Stomach (tissue), 9 donors: ENCODE data around the gene TNFSF13B. TPM values are rescaled to one million over a fixed set of nuclear protein-coding genes. Genes with fewer than 3 reads are reported as not detected.
"Not testable (repeated sequence)": the region's sequence is repeated elsewhere in the genome, so short reads cannot be mapped to it uniquely, and the experiment has no call there.

ENCODE experiments used
- DNase-seq, 2 donors: peaks; one replicate each; pipeline versions ENCODE4 v3.0.0 to v3.0.0-alpha.2; 2013 to 2019
- H3K27ac ChIP-seq, 5 donors: fragments of 200-600 bp in 4 of 5; sonication (generic) in 4 of 5; one replicate each; pipeline ENCODE4 v1.5.1; 2013 to 2019; ENCODE audit warnings: mild to moderate bottlenecking in 1 of 5, moderate library complexity in 1 of 5
- H3K27me3 ChIP-seq, 3 donors: fragments of 200-600 bp; sonication (generic); one replicate each; pipeline ENCODE4 v1.5.1; 2017 to 2019; ENCODE audit warnings: mixed run types in 1 of 3
- H3K36me3 ChIP-seq, 4 donors: fragments of 200-600 bp; sonication (generic); 1 replicate in 3 of 4; 2 replicates in 1 of 4; pipeline ENCODE4 v1.5.1; 2016 to 2019
- H3K4me1 ChIP-seq, 4 donors: fragments of 200-600 bp; sonication (generic); one replicate each; pipeline ENCODE4 v1.5.1; 2016 to 2019
- H3K4me3 ChIP-seq, 4 donors: fragments of 200-600 bp; sonication (generic) in 3 of 4; one replicate each; pipeline ENCODE4 v1.5.1; 2016 to 2019; ENCODE audit warnings: mild to moderate bottlenecking in 1 of 4
- H3K9me3 ChIP-seq, 4 donors: fragments of 200-600 bp; sonication (generic); one replicate each; pipeline ENCODE4 v1.5.1; 2016 to 2019
- CTCF ChIP-seq, 7 experiments: fragments of 450-650 bp in 4 of 7; fragments of 200-600 bp in 3 of 7; sonication (generic) in 3 of 7; IDR thresholded peaks; one replicate each; pipeline ENCODE4 v1.5.1; 2016 to 2019; ENCODE audit warnings: antibody characterized with exemption in 7 of 7, control low read depth in 2 of 7, mild to moderate bottlenecking in 1 of 7
- EP300 ChIP-seq: sonication (generic); formaldehyde crosslinking; IDR thresholded peaks from one replicate; pipeline ENCODE4 v1.6.1; 2017; ENCODE audit warnings: antibody characterized with exemption
- POLR2A ChIP-seq, 4 donors: fragments of 450-650 bp; IDR thresholded peaks; one replicate each; pipeline ENCODE4 v1.6.1; 2016; ENCODE audit warnings: antibody characterized with exemption in 4 of 4, control low read depth in 2 of 4, mild to moderate bottlenecking in 1 of 4, moderate library complexity in 1 of 4
- POLR2AphosphoS5 ChIP-seq, 3 donors: sonication (generic); formaldehyde crosslinking; IDR thresholded peaks; one replicate each; pipeline ENCODE4 v1.6.1; 2016; ENCODE audit warnings: antibody characterized with exemption in 3 of 3
- WGBS, 5 donors: extraction: QIAGEN DNeasy Blood & Tissue Kit in 3 of 5; methylation state at CpG; one replicate each; pipeline versions ENCODE4 v1.1.5 to v1.1.7; 2013 to 2018; 5-methylcytosine and 5-hydroxymethylcytosine counted together
- intact Hi-C: fragments of 100-400 bp; cut with DNase I; formaldehyde crosslinking; loops from one replicate; pipeline ENCODE4 v1.15.1; 2023; ENCODE audit warnings: low total_unique reads
- polyA plus RNA-seq, 3 donors: library from polyadenylated mRNA; stranded (reverse); fragments of 200-250 nt; gene quantifications; one replicate each; pipeline ENCODE4 v1.2.3, GENCODE V29; 2013
- total RNA-seq, 5 donors: library from RNA; depleted of rRNA; stranded (reverse); fragments of >200 nt; gene quantifications; one replicate each; pipeline versions ENCODE4 v1.1.0 to v1.2.3, GENCODE V29; 2014 to 2016
- donor health status: healthy with polysubstance abuse.
- donor health status: Bipolar disorder and iron deficiency.
- donor health status: healthy.

TNFSF13B gene
- total and polyA plus RNA-seq, 8 donors: 0.89 to 12.3 (median 3.3) TPM

- TF ChIP-seq EP300: no peak
- TF ChIP-seq CTCF (IDR thresholded peaks at IDR 0.05): no peak
- no peak for TF ChIP-seq POLR2A (IDR thresholded peaks at IDR 0.05)
- no peak for TF ChIP-seq POLR2AphosphoS5 (IDR thresholded peaks at IDR 0.05)
- no peaks in the 10 kb centered on the region for H3K27me3 ChIP-seq
- intact Hi-C loops: no loop called here
- no peak overlapping the region for H3K4me3 ChIP-seq
- H3K36me3 ChIP-seq: no peaks in the 10 kb centered on the region
- DNase-seq: no peak
- H3K4me1 ChIP-seq: no peaks in the 10 kb centered on the region
- no peaks in the 10 kb centered on the region for H3K9me3 ChIP-seq
- H3K27ac ChIP-seq: no peak overlapping the region
Observed at GRCh38 chr13:108305655-108306054, 36.1 kb downstream of the TNFSF13B start.

GRCh38 chr13:108306860-108307259 is 37.3 kb downstream of the TNFSF13B start:
- Histone ChIP-seq H3K4me3 (no peak overlapping the region), H3K9me3 (no peaks in the 10 kb centered on the region), H3K27ac (no peak overlapping the region), H3K36me3 (no peaks in the 10 kb centered on the region), H3K27me3 (no peaks in the 10 kb centered on the region), H3K4me1 (no peaks in the 10 kb centered on the region)
- TF ChIP-seq POLR2AphosphoS5 (IDR thresholded peaks at IDR 0.05) (no peak), POLR2A (IDR thresholded peaks at IDR 0.05) (no peak), EP300 (no peak), CTCF (IDR thresholded peaks at IDR 0.05) (no peak)
- intact Hi-C loops: no loop called here
- DNase-seq: no peak

GRCh38 chr13:108311596-108311995 is 42.1 kb downstream of the TNFSF13B start:
- H3K4me3 ChIP-seq, DNase-seq, H3K36me3 ChIP-seq, H3K27me3 ChIP-seq, H3K27ac ChIP-seq, H3K4me1 ChIP-seq, intact Hi-C loops, H3K9me3 ChIP-seq: not testable (repeated sequence)
- WGBS, 5 donors: 83 to 93% (median 91%) methylated on average over 4 of the region's 4 CpGs

- WGBS, 5 donors: 53 to 71% (median 59%) methylated on average over 3 of the region's 3 CpGs
- Histone ChIP-seq H3K36me3 (no peaks in the 10 kb centered on the region), H3K27me3 (no peaks in the 10 kb centered on the region), H3K9me3 (no peaks in the 10 kb centered on the region), H3K27ac (no peak overlapping the region), H3K4me1 (no peaks in the 10 kb centered on the region), H3K4me3 (no peak overlapping the region)
- intact Hi-C loops: no loop called here
- no peak for TF ChIP-seq CTCF (IDR thresholded peaks at IDR 0.05)
- no peak for TF ChIP-seq POLR2A (IDR thresholded peaks at IDR 0.05)
- TF ChIP-seq EP300: no peak
- TF ChIP-seq POLR2AphosphoS5 (IDR thresholded peaks at IDR 0.05): no peak
- DNase-seq: peak in 1 of 2 donors; percentile 49
Observed at GRCh38 chr13:108313382-108313781, 43.9 kb downstream of the TNFSF13B start.

GRCh38 chr13:108315273-108315672 is 45.8 kb downstream of the TNFSF13B start:
- TF ChIP-seq POLR2A (IDR thresholded peaks at IDR 0.05) (no peak), EP300 (no peak), POLR2AphosphoS5 (IDR thresholded peaks at IDR 0.05) (no peak), CTCF (IDR thresholded peaks at IDR 0.05) (no peak)

More at GRCh38 chr13:108315273-108315672, 45.8 kb downstream of the TNFSF13B start:
- no peaks in the 10 kb centered on the region for H3K9me3 ChIP-seq
- no peak for DNase-seq
- H3K4me3 ChIP-seq: no peak overlapping the region
- H3K27ac ChIP-seq: no peak overlapping the region
- H3K4me1 ChIP-seq: no peaks in the 10 kb centered on the region
- H3K27me3 ChIP-seq: no peaks in the 10 kb centered on the region
- 71 to 89% (median 80%) methylated on average over 5 of the region's 5 CpGs for WGBS, 5 donors
- no peaks in the 10 kb centered on the region for H3K36me3 ChIP-seq
- intact Hi-C loops: no loop called here
